HepG2 (cell line): Measurements from ENCODE around the gene TCF3.

Source experiments
- KDM4B ChIP-seq: sonication (generic); formaldehyde crosslinking; IDR thresholded peaks from 2 replicates; pipeline ENCODE4 v1.4.0; 2020; ENCODE audit warnings: missing genetic modification reagents
- KMT2B ChIP-seq: IDR thresholded peaks from 2 replicates; pipeline ENCODE4 v1.6.1; 2016; ENCODE audit warnings: missing genetic modification reagents, missing compliant biosample characterization
- NFRKB ChIP-seq: fragments of 450-650 bp; IDR thresholded peaks from 2 replicates; pipeline ENCODE4 v1.6.1; 2017

- TF ChIP-seq NFRKB (no peak), KMT2B (no peak), KDM4B (CRISPR knock-in tag) (no peak)
These were observed 5.6 kb downstream of the TCF3 start for GRCh38 chr19:1646659-1647453.
